LHCN-M2 (cell line): ENCODE results near the gene CCL20. TPM values are rescaled to one million over a fixed set of nuclear protein-coding genes. Genes with fewer than 3 reads are reported as not detected.
"Not testable (repeated sequence)": the region's sequence is repeated elsewhere in the genome, so short reads cannot be mapped to it uniquely, and the experiment has no call there.

ENCODE experiments used
- DNase-seq: peaks from one replicate; pipeline ENCODE4 v3.0.0-alpha.2; 2012; ENCODE audit warnings: low read depth
- total RNA-seq: library from RNA; depleted of rRNA; stranded (reverse); fragments of >200 nt; gene quantifications from 2 replicates; pipeline ENCODE4 v1.2.3, GENCODE V29; 2014

Gene CCL20
- total RNA-seq, 1 experiment from 2014 or later, result 1.3 TPM

GRCh38 chr2:227834423-227834822 is 20.8 kb downstream of the CCL20 start:
- peak; percentile 51 for DNase-seq

GRCh38 chr2:227834916-227835650 is 21.4 kb downstream of the CCL20 start:
- DNase-seq, result no peak

- DNase-seq, result not testable (repeated sequence)
These were observed 25.9 kb downstream of the CCL20 start for GRCh38 chr2:227839339-227840129.

- DNase-seq, result no peak
These were observed 33.2 kb downstream of the CCL20 start for GRCh38 chr2:227846831-227847230.

GRCh38 chr2:227848146-227848545 is 34.5 kb downstream of the CCL20 start:
- no peak for DNase-seq

GRCh38 chr2:227848586-227848985 is 34.9 kb downstream of the CCL20 start:
- DNase-seq, result no peak

- DNase-seq, result peak; percentile 89
These were observed 36.3 kb downstream of the CCL20 start for GRCh38 chr2:227849906-227850305.

- peak; percentile 66 for DNase-seq
These were observed 39.6 kb downstream of the CCL20 start for GRCh38 chr2:227853204-227853629.

- peak; percentile 48 for DNase-seq
These were observed 40.2 kb downstream of the CCL20 start for GRCh38 chr2:227853765-227854271.

- DNase-seq, result no peak
These were observed 41.8 kb downstream of the CCL20 start for GRCh38 chr2:227855440-227855839.

- DNase-seq, result no peak
These were observed 43.1 kb downstream of the CCL20 start for GRCh38 chr2:227856697-227857096.

- DNase-seq, result no peak
These were observed 46.6 kb downstream of the CCL20 start for GRCh38 chr2:227860221-227860641.

GRCh38 chr2:227861011-227861410 is 47.4 kb downstream of the CCL20 start:
- no peak for DNase-seq

- DNase-seq, result peak; percentile 77
These were observed 48.6 kb downstream of the CCL20 start for GRCh38 chr2:227862227-227862740.

- DNase-seq, result peak; percentile 95
These were observed 49.3 kb downstream of the CCL20 start for GRCh38 chr2:227862741-227863588.

GRCh38 chr2:227864161-227864756 is 50.6 kb downstream of the CCL20 start:
- peak; percentile 97 for DNase-seq

GRCh38 chr2:227865291-227865690 is 51.6 kb downstream of the CCL20 start:
- DNase-seq, result peak; percentile 89
